ENCODE measurements around the gene FBXO31.

DNA sequence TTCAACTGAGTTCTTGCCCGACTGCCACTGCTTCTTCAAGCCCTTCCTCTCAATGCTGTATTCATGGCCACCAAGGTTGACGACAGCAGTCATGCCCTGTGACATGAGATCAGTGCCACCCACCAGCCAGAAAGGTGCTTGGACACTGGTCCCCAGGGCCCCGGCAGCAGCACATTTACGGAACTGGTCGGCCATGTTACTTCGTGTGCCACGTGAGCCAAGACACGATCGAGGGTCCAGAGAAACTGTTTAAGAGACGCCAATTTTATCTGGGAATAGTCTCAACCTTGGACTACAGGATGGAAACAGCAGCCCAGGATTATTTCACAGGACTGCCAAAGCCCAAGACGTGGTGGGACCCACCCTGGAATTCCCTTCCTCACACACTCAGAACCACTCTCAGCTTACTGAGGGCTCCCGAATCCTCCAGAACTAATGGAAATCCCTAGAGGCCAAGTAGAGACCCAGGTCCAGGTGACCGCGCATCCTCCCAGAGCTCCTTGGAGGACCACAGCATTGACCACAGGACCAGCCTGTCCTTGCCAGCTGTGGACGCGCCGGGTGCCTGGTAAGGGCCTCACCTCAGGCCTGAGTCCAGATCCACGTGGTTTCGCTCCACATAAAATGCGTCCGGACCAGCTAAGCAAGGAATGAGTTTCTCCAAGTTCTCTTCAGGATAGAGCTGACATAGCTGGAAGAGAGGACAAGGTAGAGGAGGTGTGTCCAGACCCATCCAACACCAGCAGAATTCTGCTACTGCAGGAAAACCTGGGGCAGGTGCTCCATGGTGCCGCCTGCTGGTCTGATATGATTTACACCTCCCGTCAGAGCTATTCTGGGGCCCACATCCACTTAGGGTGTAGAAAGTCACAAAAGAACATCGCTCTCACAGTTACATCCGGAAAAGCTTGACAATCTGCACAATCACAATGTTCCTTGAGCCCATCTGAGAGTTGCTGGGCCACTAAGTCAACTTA, 36.7 kb upstream of the FBXO31 start:
- TF ChIP-seq CTCF (IDR thresholded peaks at IDR 0.05; ENCODE audit: insufficient read depth, low read length) (no peak), POLR2AphosphoS5 (IDR thresholded peaks at IDR 0.05; ENCODE audit: low read depth) (no peak)
